ENCODE results near the gene COL5A1. TPM values are rescaled to one million over a fixed set of nuclear protein-coding genes. Genes with fewer than 3 reads are reported as not detected.
"Not testable (repeated sequence)": the region's sequence is repeated elsewhere in the genome, so short reads cannot be mapped to it uniquely, and the experiment has no call there.

The COL5A1 gene
- total RNA-seq, 1 experiment from 2014 or later = 10.6 TPM

DNA sequence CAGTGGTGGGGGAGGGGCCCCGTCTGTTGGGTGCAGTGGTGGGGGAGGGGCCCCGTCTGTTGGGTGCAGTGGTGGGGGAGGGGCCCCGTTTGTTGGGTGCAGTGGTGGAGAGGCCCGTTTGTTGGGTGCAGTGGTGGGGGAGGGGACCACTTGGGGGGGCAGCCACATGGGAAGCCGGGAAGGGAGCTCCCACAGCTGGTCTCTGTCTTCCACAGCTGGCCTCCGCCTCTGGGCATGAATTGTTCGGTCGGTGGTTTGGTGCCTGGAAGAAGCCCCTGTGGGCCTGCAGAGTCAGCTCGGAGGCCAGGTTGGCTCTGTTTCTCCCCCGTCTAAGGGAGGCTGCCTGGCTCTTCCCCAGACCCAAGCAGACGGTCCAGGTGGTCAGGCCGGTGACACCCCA lies 69.3 kb downstream of the COL5A1 start:
- ATAC-seq = no peak
- Histone ChIP-seq H3F3A (ENCODE audit: low read length, unreplicated experiment) (no peaks in the 10 kb centered on the region), H3K27me3 (ENCODE audit: low read length) (no peaks in the 10 kb centered on the region), H3K9me3 (ENCODE audit: low read length) (no peaks in the 10 kb centered on the region), H3K4me2 (ENCODE audit: low read length) (no peak overlapping the region), H4K20me1 (ENCODE audit: low read length) (no peaks in the 10 kb centered on the region), H3K36me3 (ENCODE audit: low read depth, low read length) (no peaks in the 10 kb centered on the region), H3K9ac (ENCODE audit: low read length) (no peak overlapping the region), H3K4me3 (ENCODE audit: low read length) (no peak overlapping the region), H3K27ac (ENCODE audit: low read length) (no peak overlapping the region), H3K9me2 (replicated peaks; ENCODE audit: low read length) (no peaks in the 10 kb centered on the region), H2AFZ (ENCODE audit: low read length) (no peak overlapping the region), H3K4me1 (ENCODE audit: insufficient read depth, low read length) (no peaks in the 10 kb centered on the region), H3K79me2 (ENCODE audit: low read length) (no peaks in the 10 kb centered on the region)
- intact Hi-C loops (cut with micrococcal nuclease) = no loop called here
- ChIA-PET CTCF (no interaction called here), POLR2A (ENCODE audit: unreplicated experiment) (no interaction called here)
- no TSS peak for BruUV-seq (replicated peaks)
- DNase-seq = no peak
- TF ChIP-seq EZH2phosphoT487 (IDR thresholded peaks at IDR 0.05; ENCODE audit: borderline replicate concordance, low read length) = no peak
- TF ChIP-seq EZH2 (IDR thresholded peaks at IDR 0.05; ENCODE audit: low read length, unreplicated experiment) = no peak
- TF ChIP-seq, protein P1, sequence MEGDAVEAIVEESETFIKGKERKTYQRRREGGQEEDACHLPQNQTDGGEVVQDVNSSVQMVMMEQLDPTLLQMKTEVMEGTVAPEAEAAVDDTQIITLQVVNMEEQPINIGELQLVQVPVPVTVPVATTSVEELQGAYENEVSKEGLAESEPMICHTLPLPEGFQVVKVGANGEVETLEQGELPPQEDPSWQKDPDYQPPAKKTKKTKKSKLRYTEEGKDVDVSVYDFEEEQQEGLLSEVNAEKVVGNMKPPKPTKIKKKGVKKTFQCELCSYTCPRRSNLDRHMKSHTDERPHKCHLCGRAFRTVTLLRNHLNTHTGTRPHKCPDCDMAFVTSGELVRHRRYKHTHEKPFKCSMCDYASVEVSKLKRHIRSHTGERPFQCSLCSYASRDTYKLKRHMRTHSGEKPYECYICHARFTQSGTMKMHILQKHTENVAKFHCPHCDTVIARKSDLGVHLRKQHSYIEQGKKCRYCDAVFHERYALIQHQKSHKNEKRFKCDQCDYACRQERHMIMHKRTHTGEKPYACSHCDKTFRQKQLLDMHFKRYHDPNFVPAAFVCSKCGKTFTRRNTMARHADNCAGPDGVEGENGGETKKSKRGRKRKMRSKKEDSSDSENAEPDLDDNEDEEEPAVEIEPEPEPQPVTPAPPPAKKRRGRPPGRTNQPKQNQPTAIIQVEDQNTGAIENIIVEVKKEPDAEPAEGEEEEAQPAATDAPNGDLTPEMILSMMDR (conservative IDR thresholded peaks at IDR 0.05; ENCODE audit: low read depth, low read length) = no peak

DNA sequence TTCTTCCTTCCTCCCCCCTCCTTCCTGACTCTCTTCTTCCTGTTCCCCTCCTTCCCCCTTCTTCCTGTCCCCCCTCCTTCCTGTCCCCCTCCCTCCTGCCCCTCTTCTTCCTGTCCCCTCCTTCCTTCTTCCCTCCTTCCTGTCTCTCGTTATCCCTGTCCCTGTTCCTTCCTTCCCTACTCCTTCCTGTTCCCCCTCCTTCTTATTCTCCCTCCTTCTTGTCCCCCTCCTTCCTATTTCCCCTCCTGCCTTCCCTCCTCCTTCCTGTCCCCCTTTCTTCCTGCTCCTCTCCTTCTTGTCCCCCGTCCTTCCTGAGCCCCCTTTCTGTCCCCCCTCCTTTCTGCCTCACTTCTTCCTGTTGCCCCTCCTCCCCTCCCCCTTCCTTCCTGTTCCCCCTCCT lies 70.6 kb downstream of the COL5A1 start:
- DNase-seq (no peak), ATAC-seq (no peak)
- no peak overlapping the region for H3K4me2 ChIP-seq (ENCODE audit: low read length)
- no peaks in the 10 kb centered on the region for H3K4me1 ChIP-seq (ENCODE audit: insufficient read depth, low read length)
- H4K20me1 ChIP-seq (ENCODE audit: low read length) = no peaks in the 10 kb centered on the region
- H3K36me3 ChIP-seq (ENCODE audit: low read depth, low read length) = no peaks in the 10 kb centered on the region
- no peaks in the 10 kb centered on the region for H3K79me2 ChIP-seq (ENCODE audit: low read length)
- no peak overlapping the region for H3K27ac ChIP-seq (ENCODE audit: low read length)
- no peaks in the 10 kb centered on the region for H3K9me2 ChIP-seq (replicated peaks; ENCODE audit: low read length)
- no peak overlapping the region for H2AFZ ChIP-seq (ENCODE audit: low read length)
- TF ChIP-seq EZH2 (IDR thresholded peaks at IDR 0.05; ENCODE audit: low read length, unreplicated experiment) = no peak
- TF ChIP-seq EZH2phosphoT487 (IDR thresholded peaks at IDR 0.05; ENCODE audit: borderline replicate concordance, low read length) = no peak
- TF ChIP-seq, protein P1 (conservative IDR thresholded peaks at IDR 0.05; ENCODE audit: low read depth, low read length) = no peak
- H3K27me3 ChIP-seq (ENCODE audit: low read length) = no peaks in the 10 kb centered on the region
- no TSS peak for BruUV-seq (replicated peaks)
- ChIA-PET CTCF (no interaction called here), POLR2A (ENCODE audit: unreplicated experiment) (no interaction called here)
- no peak overlapping the region for H3K4me3 ChIP-seq (ENCODE audit: low read length)
- no peaks in the 10 kb centered on the region for H3K9me3 ChIP-seq (ENCODE audit: low read length)
- intact Hi-C loops (cut with micrococcal nuclease) = no loop called here
- no peak overlapping the region for H3K9ac ChIP-seq (ENCODE audit: low read length)
- no peaks in the 10 kb centered on the region for H3F3A ChIP-seq (ENCODE audit: low read length, unreplicated experiment)

DNA sequence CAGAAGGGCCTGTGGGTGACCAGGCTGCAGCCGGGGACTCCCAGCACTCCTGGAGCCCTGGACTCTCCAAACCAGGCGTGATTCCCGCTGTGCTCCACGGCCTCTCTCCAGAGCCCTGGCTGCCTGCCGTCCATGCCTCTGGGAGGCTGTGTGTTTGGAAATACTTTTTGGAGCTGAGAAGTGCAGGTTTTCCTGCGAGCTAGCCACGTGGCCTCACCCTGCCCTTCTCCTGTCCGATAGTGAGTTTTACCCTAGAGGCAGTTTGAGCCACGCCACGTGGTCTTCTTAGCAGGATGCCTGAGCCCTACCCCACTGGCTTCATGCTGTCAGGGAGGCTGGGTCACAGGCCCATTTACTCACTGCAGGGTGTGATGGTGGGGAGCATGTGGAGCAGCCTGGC lies 71.3 kb downstream of the COL5A1 start:
- no peak for TF ChIP-seq EZH2phosphoT487 (IDR thresholded peaks at IDR 0.05; ENCODE audit: borderline replicate concordance, low read length)
- TF ChIP-seq, protein P1 (conservative IDR thresholded peaks at IDR 0.05; ENCODE audit: low read depth, low read length) = no peak
- no peak for TF ChIP-seq EZH2 (IDR thresholded peaks at IDR 0.05; ENCODE audit: low read length, unreplicated experiment)
- Histone ChIP-seq H3K9me3 (ENCODE audit: low read length) (no peaks in the 10 kb centered on the region), H3K4me2 (ENCODE audit: low read length) (no peak overlapping the region), H3K4me3 (ENCODE audit: low read length) (no peak overlapping the region), H4K20me1 (ENCODE audit: low read length) (no peaks in the 10 kb centered on the region), H3K9ac (ENCODE audit: low read length) (no peak overlapping the region), H3K79me2 (ENCODE audit: low read length) (no peaks in the 10 kb centered on the region), H2AFZ (ENCODE audit: low read length) (no peak overlapping the region), H3K27me3 (ENCODE audit: low read length) (no peaks in the 10 kb centered on the region), H3K4me1 (ENCODE audit: insufficient read depth, low read length) (no peaks in the 10 kb centered on the region), H3K36me3 (ENCODE audit: low read depth, low read length) (no peaks in the 10 kb centered on the region), H3K9me2 (replicated peaks; ENCODE audit: low read length) (no peaks in the 10 kb centered on the region), H3F3A (ENCODE audit: low read length, unreplicated experiment) (no peaks in the 10 kb centered on the region), H3K27ac (ENCODE audit: low read length) (no peak overlapping the region)
- ATAC-seq = no peak
- intact Hi-C loops (cut with micrococcal nuclease) = no loop called here
- no peak for DNase-seq
- ChIA-PET CTCF (no interaction called here), POLR2A (ENCODE audit: unreplicated experiment) (no interaction called here)
- BruUV-seq (replicated peaks) = no TSS peak

DNA sequence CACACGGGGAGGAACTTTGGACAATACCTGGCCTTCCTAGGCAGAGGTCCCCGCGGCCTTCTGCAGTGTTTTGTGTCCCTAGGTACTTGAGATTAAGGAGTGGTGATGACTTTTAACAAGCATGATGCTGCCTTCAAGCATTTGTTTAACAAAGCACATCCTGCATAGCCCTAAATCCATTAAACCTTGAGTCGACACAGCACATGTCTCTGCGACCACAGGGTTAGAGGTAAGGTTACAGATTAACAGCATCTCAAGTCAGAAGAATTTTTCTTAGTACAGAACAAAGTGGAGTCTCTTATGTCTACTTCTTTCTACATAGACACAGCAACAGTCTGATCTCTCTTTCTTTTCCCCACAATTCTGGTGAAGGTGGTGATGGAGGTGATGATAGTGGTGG lies 73.9 kb downstream of the COL5A1 start:
- ATAC-seq; H3F3A ChIP-seq (ENCODE audit: low read length, unreplicated experiment); CTCF ChIA-PET; H4K20me1 ChIP-seq (ENCODE audit: low read length); H2AFZ ChIP-seq (ENCODE audit: low read length); H3K79me2 ChIP-seq (ENCODE audit: low read length); H3K9me2 ChIP-seq (replicated peaks; ENCODE audit: low read length); intact Hi-C loops (cut with micrococcal nuclease); DNase-seq; H3K27me3 ChIP-seq (ENCODE audit: low read length); H3K9me3 ChIP-seq (ENCODE audit: low read length); BruUV-seq (replicated peaks); H3K4me2 ChIP-seq (ENCODE audit: low read length); H3K27ac ChIP-seq (ENCODE audit: low read length); H3K9ac ChIP-seq (ENCODE audit: low read length); POLR2A ChIA-PET (ENCODE audit: unreplicated experiment); H3K36me3 ChIP-seq (ENCODE audit: low read depth, low read length); H3K4me1 ChIP-seq (ENCODE audit: insufficient read depth, low read length); H3K4me3 ChIP-seq (ENCODE audit: low read length): not testable (repeated sequence)
